Measurements from ENCODE around the gene IZUMO2. TPM values are rescaled to one million over a fixed set of nuclear protein-coding genes. Genes with fewer than 3 reads are reported as not detected.

IZUMO2 gene
- total RNA-seq, 1 donor from 2014 or later: not detected

DNA sequence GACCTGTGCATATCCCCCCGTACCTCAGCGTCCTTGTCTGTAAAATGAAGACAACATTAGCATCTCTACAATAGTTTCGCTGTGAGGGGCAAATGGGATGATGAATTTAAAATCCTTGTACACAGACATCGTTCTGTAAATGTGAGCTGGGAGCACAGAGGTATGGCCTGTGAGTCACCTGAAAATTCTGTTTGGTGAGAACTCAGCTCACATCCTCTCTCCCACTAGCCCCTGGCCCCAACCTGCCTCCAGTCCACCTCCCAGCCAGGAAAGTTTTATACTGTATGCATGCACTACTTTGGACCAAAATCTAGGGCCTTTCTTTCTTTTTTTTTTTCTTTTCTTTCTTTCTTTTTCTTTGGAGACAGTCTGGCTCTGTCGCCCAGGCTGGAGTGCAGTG lies 8.7 kb upstream of the IZUMO2 start:
- no peak for DNase-seq (ENCODE audit: extremely low spot score, unreplicated experiment)
- TF ChIP-seq CTCF (IDR thresholded peaks at IDR 0.05): no peak
- H3K27ac Mint-ChIP-seq (ENCODE audit: unreplicated experiment): no peak overlapping the region
- H3K9me3 Mint-ChIP-seq (ENCODE audit: unreplicated experiment): no peaks in the 10 kb centered on the region
- H3K4me1 Mint-ChIP-seq (ENCODE audit: unreplicated experiment): no peaks in the 10 kb centered on the region
- H3K4me3 Mint-ChIP-seq (ENCODE audit: unreplicated experiment): no peak overlapping the region
- H3K36me3 Mint-ChIP-seq (ENCODE audit: unreplicated experiment): no peaks in the 10 kb centered on the region
- no peaks in the 10 kb centered on the region for H3K27me3 Mint-ChIP-seq (ENCODE audit: unreplicated experiment)

GRCh38 chr19:50167314-50167721 lies 4.2 kb upstream of the IZUMO2 start:
- H3K27me3 Mint-ChIP-seq (ENCODE audit: unreplicated experiment): no peaks in the 10 kb centered on the region
- H3K4me3 Mint-ChIP-seq (ENCODE audit: unreplicated experiment): no peak overlapping the region
- no peaks in the 10 kb centered on the region for H3K36me3 Mint-ChIP-seq (ENCODE audit: unreplicated experiment)
- no peak for DNase-seq (ENCODE audit: extremely low spot score, unreplicated experiment)
- no peaks in the 10 kb centered on the region for H3K9me3 Mint-ChIP-seq (ENCODE audit: unreplicated experiment)
- H3K27ac Mint-ChIP-seq (ENCODE audit: unreplicated experiment): no peak overlapping the region
- H3K4me1 Mint-ChIP-seq (ENCODE audit: unreplicated experiment): no peaks in the 10 kb centered on the region
- no peak for TF ChIP-seq CTCF (IDR thresholded peaks at IDR 0.05)

DNA sequence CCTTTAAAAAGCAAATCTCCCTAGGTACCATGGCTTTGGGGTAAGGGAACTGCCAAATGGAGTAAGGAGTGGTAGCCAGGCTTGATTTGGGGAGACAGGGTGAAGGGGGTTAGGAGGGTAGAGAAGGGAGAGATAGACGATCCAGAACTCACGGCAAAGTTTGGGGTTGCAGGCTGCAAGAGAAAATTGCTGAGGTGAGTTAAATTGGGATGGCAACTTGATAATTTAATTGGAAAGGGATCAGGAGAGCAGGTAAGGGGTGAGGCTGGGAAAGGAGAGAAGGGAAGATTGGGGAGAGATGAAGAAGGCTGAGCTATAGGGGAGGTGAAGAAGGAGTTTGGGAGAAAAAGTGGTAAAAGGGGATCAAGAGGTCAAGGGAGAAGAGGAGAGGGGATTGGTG lies 4.0 kb downstream of the IZUMO2 start:
- Mint-ChIP-seq H3K9me3 (ENCODE audit: unreplicated experiment) (peaks cover 17% of the 10 kb centered on the region), H3K36me3 (ENCODE audit: unreplicated experiment) (no peaks in the 10 kb centered on the region), H3K27ac (ENCODE audit: unreplicated experiment) (no peak overlapping the region), H3K4me3 (ENCODE audit: unreplicated experiment) (no peak overlapping the region), H3K27me3 (ENCODE audit: unreplicated experiment) (no peaks in the 10 kb centered on the region), H3K4me1 (ENCODE audit: unreplicated experiment) (no peaks in the 10 kb centered on the region)
- DNase-seq (ENCODE audit: extremely low spot score, unreplicated experiment): no peak
- TF ChIP-seq CTCF (IDR thresholded peaks at IDR 0.05): no peak

DNA sequence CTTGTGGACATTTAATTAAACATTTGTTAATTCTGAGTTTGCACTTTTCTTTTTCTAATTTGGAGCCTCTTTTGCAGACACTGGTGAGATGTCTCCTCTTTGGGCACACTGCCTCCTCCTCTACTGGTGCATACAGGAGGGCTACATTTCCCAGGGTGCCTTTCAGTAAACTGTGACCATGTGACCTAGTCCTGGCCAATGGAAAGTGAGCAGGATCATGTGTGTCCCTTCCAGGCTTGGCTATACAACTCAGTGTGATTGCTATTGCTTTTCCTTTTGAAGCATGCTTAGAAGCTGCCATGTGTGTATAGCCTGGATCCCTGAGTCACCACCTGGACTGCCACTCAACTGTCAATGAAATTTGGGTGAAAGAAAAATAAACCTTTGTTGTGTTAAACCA lies 4.5 kb downstream of the IZUMO2 start:
- H3K4me1 Mint-ChIP-seq (ENCODE audit: unreplicated experiment): no peaks in the 10 kb centered on the region
- TF ChIP-seq CTCF (IDR thresholded peaks at IDR 0.05): no peak

DNA sequence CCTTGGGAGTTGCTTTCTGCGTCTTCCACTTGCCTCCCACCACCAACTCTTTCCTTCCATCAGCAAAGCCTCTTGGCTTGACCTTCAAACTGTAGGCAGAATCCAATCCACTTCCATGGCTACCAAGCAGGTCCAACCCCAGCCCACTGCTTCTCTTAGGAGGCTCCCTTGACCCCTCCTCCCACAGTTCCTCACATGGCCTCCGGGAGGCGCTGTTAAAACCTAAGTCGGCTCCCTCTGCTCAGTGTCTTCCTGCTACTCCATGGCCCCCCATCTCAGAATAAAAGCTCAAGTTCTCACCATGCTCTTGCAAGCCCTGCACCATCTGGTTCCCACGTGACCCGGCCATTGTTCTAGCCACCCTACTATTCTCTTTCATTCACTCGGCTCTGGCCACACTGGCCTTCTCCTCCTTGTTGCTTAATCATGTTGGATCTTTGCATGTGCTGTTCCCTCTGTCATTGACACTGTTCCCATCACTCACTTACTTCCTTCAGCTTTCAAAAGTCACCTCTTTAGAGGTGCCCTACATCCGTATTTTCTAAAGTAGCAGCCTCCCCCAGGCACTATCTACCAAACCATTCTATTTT lies 7.5 kb downstream of the IZUMO2 start:
- H3K4me3 Mint-ChIP-seq (ENCODE audit: unreplicated experiment): no peak overlapping the region
- DNase-seq (ENCODE audit: extremely low spot score, unreplicated experiment): no peak
- no peaks in the 10 kb centered on the region for H3K27me3 Mint-ChIP-seq (ENCODE audit: unreplicated experiment)
- TF ChIP-seq CTCF (IDR thresholded peaks at IDR 0.05): no peak
- no peaks in the 10 kb centered on the region for H3K36me3 Mint-ChIP-seq (ENCODE audit: unreplicated experiment)
- H3K4me1 Mint-ChIP-seq (ENCODE audit: unreplicated experiment): no peaks in the 10 kb centered on the region
- H3K9me3 Mint-ChIP-seq (ENCODE audit: unreplicated experiment): peaks cover 11% of the 10 kb centered on the region
- H3K27ac Mint-ChIP-seq (ENCODE audit: unreplicated experiment): no peak overlapping the region

More for the DNA sequence above, 4.5 kb downstream of the IZUMO2 start:
- DNase-seq (ENCODE audit: extremely low spot score, unreplicated experiment): no peak
- Mint-ChIP-seq H3K4me3 (ENCODE audit: unreplicated experiment) (no peak overlapping the region), H3K9me3 (ENCODE audit: unreplicated experiment) (peaks cover 17% of the 10 kb centered on the region), H3K36me3 (ENCODE audit: unreplicated experiment) (no peaks in the 10 kb centered on the region), H3K27ac (ENCODE audit: unreplicated experiment) (no peak overlapping the region), H3K27me3 (ENCODE audit: unreplicated experiment) (no peaks in the 10 kb centered on the region)
